ENCODE data around the gene FHOD3.

DNA sequence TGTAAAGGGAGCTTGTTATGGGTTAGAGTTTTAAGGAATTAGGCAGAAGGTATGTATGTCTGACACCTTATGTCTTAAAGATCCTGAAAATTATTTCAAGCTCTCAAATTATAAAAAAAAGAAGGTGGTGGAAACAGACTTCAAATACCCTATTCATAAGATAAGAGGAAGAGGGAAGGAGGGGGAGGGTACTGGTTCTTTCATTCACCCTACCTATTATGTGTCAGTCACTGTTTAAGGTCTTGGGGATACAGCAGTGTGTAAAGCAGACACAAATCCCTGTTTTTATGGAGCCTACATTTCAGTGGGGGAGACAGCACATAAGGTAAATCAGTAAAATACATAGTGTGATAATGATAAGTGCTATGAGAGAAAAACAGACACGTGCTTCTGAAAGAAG is 184.4 kb downstream of the FHOD3 start:
- TF ChIP-seq, protein P1, sequence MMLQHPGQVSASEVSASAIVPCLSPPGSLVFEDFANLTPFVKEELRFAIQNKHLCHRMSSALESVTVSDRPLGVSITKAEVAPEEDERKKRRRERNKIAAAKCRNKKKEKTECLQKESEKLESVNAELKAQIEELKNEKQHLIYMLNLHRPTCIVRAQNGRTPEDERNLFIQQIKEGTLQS (IDR thresholded peaks at IDR 0.05): no peak
- no peak for TF ChIP-seq CTCF (IDR thresholded peaks at IDR 0.05; ENCODE audit: low read depth, low read length, missing input control)
